H1 (cell line): Measurements from ENCODE around the gene APBB1. TPM values are rescaled to one million over a fixed set of nuclear protein-coding genes. Genes with fewer than 3 reads are reported as not detected.

Source experiments
- HDAC2 ChIP-seq, 2 experiments: fragments of 300-600 bp in 1 of 2; sonication (generic) in 1 of 2; IDR thresholded peaks; 2 replicates each; pipeline ENCODE4 v1.6.1; 2011 to 2012; ENCODE audit warnings: low read depth in 2 of 2, low read length in 2 of 2, mild to moderate bottlenecking in 2 of 2, moderate library complexity in 2 of 2, borderline replicate concordance in 1 of 2, inconsistent platforms in 1 of 2
- SUZ12 ChIP-seq: fragments of 200-600 bp; sonication (generic); IDR thresholded peaks from 2 replicates; pipeline ENCODE4 v1.6.1; 2012; ENCODE audit warnings: mild to moderate bottlenecking, inconsistent platforms, low read length, moderate library complexity, mixed read lengths
- ZNF274 ChIP-seq: IDR thresholded peaks from 2 replicates; pipeline ENCODE4 v1.7.0; 2012; ENCODE audit warnings: low read length, borderline replicate concordance; ENCODE audit errors: extremely low read depth
- polyA plus RNA-seq, 7 experiments: library from polyadenylated mRNA; depleted of rRNA in 3 of 7; stranded (reverse) in 5 of 7; unstranded in 2 of 7; fragments of >200 nt in 5 of 7; fragments of 200-250 nt in 2 of 7; gene quantifications; 1 replicate in 5 of 7; 2 replicates in 1 of 7; 4 replicates in 1 of 7; pipeline versions ENCODE4 v1.2.1 to v1.2.3, GENCODE V29; 2011 to 2013; ENCODE audit warnings: missing spikeins in 2 of 7, mixed read lengths in 2 of 7
- total RNA-seq: library from RNA; stranded (reverse); fragmentation: NEBNext Ultra II Directional; extraction: Animal tissue kit (Norgen Biotek cat#: 25700); gene quantifications from 2 replicates; pipeline ENCODE4 v1.2.1, GENCODE V29; 2021
- TF ChIP-seq, protein P1 (sequence below): fragments of 300-600 bp; sonication (generic); IDR thresholded peaks from 2 replicates; pipeline ENCODE4 v1.7.1; 2012; ENCODE audit warnings: low read length, moderate library complexity, mild to moderate bottlenecking, inconsistent platforms; ENCODE audit not compliant: insufficient replicate concordance

APBB1 gene
- total and polyA plus RNA-seq, 2 of the 8 experiments (the other 6 are each of a cell fraction or from before 2014, with no cell fraction given) = 23.9 to 33.1 TPM

DNA sequence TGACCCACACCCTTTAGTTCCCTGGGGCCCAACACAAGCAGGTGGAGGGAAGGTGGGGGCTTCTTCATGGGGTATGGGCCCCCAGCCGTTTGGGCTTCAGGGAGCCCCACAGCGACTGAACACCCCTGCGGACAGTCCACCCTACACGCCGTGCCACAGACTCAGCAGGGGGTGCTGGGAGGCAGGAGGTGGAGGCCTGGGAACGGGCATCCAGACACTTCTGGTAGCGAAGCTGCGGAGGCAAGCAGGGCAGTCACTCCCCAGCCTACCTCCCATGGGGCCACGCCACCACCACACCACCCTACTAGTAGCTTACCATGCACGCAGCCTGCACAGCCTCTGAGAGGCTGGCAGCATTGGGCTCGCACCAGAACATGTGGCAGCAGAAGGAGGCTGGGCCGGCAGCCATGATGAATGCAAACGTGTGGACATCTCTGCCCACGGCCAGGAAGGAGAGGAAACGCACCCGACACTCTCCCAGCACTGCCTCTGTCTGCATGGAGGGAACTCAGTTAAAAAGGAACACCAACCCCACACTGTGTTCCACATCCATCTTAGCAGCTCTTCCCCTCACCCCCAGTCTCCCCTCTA lies 23.3 kb downstream of the APBB1 start (continued):
- TF ChIP-seq, protein P1, sequence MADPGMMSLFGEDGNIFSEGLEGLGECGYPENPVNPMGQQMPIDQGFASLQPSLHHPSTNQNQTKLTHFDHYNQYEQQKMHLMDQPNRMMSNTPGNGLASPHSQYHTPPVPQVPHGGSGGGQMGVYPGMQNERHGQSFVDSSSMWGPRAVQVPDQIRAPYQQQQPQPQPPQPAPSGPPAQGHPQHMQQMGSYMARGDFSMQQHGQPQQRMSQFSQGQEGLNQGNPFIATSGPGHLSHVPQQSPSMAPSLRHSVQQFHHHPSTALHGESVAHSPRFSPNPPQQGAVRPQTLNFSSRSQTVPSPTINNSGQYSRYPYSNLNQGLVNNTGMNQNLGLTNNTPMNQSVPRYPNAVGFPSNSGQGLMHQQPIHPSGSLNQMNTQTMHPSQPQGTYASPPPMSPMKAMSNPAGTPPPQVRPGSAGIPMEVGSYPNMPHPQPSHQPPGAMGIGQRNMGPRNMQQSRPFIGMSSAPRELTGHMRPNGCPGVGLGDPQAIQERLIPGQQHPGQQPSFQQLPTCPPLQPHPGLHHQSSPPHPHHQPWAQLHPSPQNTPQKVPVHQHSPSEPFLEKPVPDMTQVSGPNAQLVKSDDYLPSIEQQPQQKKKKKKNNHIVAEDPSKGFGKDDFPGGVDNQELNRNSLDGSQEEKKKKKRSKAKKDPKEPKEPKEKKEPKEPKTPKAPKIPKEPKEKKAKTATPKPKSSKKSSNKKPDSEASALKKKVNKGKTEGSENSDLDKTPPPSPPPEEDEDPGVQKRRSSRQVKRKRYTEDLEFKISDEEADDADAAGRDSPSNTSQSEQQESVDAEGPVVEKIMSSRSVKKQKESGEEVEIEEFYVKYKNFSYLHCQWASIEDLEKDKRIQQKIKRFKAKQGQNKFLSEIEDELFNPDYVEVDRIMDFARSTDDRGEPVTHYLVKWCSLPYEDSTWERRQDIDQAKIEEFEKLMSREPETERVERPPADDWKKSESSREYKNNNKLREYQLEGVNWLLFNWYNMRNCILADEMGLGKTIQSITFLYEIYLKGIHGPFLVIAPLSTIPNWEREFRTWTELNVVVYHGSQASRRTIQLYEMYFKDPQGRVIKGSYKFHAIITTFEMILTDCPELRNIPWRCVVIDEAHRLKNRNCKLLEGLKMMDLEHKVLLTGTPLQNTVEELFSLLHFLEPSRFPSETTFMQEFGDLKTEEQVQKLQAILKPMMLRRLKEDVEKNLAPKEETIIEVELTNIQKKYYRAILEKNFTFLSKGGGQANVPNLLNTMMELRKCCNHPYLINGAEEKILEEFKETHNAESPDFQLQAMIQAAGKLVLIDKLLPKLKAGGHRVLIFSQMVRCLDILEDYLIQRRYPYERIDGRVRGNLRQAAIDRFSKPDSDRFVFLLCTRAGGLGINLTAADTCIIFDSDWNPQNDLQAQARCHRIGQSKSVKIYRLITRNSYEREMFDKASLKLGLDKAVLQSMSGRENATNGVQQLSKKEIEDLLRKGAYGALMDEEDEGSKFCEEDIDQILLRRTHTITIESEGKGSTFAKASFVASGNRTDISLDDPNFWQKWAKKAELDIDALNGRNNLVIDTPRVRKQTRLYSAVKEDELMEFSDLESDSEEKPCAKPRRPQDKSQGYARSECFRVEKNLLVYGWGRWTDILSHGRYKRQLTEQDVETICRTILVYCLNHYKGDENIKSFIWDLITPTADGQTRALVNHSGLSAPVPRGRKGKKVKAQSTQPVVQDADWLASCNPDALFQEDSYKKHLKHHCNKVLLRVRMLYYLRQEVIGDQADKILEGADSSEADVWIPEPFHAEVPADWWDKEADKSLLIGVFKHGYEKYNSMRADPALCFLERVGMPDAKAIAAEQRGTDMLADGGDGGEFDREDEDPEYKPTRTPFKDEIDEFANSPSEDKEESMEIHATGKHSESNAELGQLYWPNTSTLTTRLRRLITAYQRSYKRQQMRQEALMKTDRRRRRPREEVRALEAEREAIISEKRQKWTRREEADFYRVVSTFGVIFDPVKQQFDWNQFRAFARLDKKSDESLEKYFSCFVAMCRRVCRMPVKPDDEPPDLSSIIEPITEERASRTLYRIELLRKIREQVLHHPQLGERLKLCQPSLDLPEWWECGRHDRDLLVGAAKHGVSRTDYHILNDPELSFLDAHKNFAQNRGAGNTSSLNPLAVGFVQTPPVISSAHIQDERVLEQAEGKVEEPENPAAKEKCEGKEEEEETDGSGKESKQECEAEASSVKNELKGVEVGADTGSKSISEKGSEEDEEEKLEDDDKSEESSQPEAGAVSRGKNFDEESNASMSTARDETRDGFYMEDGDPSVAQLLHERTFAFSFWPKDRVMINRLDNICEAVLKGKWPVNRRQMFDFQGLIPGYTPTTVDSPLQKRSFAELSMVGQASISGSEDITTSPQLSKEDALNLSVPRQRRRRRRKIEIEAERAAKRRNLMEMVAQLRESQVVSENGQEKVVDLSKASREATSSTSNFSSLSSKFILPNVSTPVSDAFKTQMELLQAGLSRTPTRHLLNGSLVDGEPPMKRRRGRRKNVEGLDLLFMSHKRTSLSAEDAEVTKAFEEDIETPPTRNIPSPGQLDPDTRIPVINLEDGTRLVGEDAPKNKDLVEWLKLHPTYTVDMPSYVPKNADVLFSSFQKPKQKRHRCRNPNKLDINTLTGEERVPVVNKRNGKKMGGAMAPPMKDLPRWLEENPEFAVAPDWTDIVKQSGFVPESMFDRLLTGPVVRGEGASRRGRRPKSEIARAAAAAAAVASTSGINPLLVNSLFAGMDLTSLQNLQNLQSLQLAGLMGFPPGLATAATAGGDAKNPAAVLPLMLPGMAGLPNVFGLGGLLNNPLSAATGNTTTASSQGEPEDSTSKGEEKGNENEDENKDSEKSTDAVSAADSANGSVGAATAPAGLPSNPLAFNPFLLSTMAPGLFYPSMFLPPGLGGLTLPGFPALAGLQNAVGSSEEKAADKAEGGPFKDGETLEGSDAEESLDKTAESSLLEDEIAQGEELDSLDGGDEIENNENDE = no peak
- no peak for TF ChIP-seq ZNF274
- no peak for TF ChIP-seq SUZ12
- TF ChIP-seq HDAC2 (IDR thresholded peaks at IDR 0.05; ENCODE audit: borderline replicate concordance in 1 of 2, low read depth in 2 of 2, low read length in 2 of 2) = no peak
